ENCODE data around the gene UGT1A6.
"Not testable (repeated sequence)": the region's sequence is repeated elsewhere in the genome, so short reads cannot be mapped to it uniquely, and the experiment has no call there.

The UGT1A6 gene

DNA sequence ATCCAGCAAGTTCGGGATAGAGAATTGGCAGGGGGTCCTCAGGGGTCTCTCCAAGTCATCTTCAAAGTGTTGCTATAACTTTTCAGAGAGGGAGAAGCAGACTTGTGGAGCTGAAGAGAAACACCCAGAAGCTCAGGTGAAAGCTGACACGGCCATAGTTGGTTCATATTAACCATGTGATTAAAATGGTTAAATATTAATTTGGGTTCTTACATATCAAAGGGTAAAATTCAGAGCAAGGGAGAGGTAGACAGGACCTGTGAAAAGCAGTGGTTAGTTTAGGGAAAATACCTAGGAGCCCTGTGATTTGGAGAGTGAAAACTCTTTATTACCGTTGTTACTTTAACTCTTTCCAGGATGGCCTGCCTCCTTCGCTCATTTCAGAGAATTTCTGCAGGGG is at the start of gene UGT1A6:
Gene UGT1A6 (plus strand): TSS at position 243 of the 400 bp plus-strand sequence. CDS start 115 bp downstream, at position 358.
- no peak for DNase-seq (ENCODE audit: low spot score)

DNA sequence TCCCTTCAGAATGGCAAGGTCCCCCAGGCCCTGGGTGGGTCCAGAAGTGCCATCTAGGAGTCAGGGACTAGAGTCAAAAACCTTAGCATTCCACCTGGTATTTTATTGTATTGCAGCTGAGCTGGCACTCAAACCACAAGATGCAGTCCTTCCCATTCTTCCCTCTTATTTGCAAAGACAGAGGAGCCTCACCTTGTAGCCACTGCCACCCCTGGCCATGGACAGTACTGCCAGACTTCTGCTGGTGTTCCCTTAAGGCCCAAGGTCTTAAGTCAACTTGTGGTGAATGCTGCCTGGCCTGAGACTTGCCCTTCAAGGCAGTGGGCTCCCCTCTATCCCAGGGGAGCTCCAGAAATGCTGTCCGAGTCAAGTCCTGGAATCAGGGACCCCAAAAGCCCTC is 49.6 kb upstream of the UGT1A6 start:
- no peak for DNase-seq (ENCODE audit: low spot score)

DNA sequence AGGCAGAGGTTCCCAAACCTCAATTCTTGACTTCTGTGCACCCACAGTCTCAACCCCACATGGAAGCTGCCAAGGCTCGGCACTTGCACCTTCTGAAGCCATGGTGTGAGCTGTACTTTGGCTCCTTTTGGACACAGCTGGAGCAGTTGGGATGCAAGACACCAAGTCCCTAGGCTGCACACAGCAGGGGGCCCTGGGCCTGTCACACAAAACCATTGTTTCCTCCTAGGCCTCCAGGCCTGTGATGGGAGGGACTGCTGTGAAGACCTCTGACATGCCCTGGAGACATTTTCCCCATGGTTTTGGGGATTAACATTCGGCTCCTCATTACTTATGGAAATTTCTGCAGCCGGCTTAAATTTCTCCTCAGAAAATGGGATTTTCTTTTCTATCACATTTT is 46.7 kb upstream of the UGT1A6 start:
- DNase-seq (ENCODE audit: low spot score) = not testable (repeated sequence)

DNA sequence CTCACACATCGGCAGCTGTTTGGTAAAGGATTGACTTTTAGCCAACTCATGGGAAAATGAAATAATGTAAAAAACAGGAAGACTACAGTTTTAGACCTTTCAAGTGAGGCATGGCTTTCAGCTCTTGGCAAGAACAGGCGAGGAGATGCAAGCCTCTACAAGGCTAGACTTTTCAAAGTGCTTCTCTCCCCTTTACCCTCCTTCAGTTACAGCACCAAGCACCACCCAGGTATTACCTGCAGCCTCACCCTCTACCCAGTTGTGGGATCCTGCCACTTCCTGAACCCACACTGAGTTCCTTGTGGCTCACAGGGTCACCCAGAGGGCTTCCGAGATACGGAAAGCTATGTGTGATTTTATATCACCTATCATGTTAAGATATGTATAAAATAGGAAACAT is 41.7 kb upstream of the UGT1A6 start:
- DNase-seq (ENCODE audit: low spot score) = no peak

DNA sequence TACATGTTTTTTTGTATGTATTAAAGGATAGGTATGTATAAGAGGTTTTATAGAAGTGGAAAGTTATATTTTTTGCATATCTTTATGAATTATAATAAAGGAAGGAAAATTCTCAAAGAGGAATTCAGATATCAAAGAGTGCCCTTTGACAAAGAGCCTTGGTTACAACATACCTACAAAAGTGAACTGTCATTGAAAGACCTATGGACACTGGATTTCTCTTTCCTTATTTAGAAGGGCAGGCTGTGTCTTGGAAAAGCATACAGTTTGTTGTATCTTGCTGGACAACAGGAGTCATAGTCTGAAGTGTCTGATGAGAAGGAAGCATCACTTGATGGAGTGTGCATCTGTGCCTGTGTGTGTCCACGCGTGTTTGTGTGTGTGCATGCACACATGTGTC is 41.3 kb upstream of the UGT1A6 start:
- no peak for DNase-seq (ENCODE audit: low spot score)

DNA sequence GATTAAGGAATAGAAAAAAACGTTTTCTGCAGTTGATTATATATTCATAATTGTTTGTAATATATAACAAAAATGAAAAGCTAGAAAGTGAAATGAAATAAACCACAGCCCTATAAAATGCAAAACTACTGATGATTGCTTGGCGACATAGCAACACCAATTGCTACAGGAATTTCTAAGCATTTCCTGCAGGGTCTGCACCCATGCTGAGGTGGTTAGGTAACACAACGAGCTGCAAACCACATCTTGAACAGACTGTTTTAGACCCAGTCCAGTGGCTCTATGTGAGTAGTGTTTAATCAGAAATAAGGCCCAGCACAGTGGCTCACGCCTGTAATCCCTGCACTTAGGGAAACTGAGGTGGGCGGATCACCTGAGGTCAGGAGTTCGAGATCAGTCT is 38.2 kb upstream of the UGT1A6 start:
- no peak for DNase-seq (ENCODE audit: low spot score)

DNA sequence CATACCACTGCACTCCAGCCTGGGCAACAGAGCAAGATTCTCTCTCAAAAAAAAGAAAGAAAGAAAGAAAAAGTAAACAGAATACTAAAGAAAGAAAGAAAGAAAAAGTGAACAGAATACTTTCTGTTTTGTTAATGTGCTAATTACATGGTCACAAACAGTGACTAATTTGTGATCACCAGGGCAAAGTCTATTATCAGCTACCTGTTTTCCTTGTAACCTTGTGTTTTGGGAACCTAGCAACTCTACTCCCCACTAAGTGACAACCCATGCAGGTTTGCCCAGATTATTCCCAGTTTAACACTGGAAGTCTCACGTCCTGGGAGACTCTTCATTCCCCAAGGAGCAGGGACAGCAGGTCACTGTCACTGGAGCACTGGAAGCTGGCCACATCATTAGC is 37.6 kb upstream of the UGT1A6 start:
- DNase-seq (ENCODE audit: low spot score) = no peak

DNA sequence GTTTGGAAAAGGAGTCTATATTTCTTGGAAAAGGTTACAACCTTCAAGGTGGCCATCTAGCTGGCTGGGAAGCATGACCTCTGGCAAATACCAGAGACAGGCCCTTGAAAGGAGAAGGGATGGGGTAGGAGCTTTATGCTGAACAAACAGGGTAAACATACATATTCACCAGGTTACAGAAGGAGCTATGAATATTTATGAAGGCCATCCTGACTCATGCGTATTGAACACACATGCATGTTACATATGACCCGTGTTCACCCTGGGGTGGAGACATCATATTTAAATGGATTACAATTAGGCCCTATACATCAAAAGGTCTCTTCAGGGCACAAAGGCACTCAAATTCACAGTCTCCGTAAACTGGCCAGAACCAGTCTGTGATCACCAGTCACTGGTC is 36.7 kb upstream of the UGT1A6 start:
- DNase-seq (ENCODE audit: low spot score) = not testable (repeated sequence)

DNA sequence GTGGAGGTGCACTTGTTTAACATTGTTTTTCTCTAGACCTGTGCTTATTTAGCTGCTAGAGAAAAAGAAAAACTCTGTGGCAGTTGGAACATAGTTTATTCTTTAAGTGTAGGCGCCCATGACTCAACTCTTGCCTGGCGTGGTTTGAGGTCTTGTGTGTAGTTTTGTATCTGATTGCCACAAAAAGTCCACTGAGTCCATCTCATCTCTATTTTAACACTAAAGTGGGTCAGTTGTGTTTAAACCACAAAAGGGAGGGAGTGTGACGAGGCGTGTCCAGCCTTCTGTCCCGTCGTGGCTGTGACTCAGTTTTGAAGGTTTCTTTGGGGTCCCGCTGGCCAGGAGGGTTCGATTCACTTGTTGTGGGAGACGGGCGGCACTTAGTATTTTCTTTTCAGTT is 36.2 kb upstream of the UGT1A6 start:
- no peak for DNase-seq (ENCODE audit: low spot score)

DNA sequence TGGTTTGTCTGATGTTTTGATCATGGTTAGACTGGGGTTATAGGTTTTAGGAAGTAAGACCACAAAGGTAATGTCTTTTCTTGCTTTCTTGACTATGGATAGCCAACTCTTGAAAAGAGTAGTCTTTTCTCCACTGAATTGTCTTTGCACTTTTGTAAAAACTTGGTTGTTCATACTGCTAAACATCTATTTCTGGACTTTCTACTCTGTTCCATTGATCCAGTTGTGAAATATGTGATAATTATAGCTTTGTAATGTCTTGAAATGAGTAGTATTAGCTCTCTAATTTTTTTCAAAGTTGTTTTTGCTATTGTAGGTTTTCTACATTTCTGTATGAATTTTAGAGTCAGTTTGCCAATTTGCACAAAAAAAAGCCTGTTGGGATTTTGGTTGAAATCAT is 34.1 kb upstream of the UGT1A6 start:
- DNase-seq (ENCODE audit: low spot score) = no peak

DNA sequence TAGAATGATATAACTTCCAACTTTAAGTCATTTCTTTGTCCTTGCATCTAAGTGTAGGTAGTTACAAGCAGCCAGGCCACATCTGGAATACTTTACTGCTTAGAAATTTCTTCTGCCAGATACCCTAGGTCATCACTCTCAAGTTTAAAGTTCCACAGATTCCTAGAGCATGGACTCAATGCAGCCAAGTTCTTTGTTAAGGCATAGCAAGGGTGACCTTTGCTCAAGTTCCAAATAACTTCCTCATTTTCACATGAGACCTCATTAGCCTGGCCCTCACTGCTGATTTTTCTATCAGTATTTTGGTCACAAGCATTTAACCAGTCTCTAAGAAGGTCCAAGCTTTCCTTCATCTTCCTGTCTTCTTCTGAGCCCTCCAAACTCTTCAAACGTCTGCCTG is 28.8 kb upstream of the UGT1A6 start:
- DNase-seq (ENCODE audit: low spot score) = no peak

DNA sequence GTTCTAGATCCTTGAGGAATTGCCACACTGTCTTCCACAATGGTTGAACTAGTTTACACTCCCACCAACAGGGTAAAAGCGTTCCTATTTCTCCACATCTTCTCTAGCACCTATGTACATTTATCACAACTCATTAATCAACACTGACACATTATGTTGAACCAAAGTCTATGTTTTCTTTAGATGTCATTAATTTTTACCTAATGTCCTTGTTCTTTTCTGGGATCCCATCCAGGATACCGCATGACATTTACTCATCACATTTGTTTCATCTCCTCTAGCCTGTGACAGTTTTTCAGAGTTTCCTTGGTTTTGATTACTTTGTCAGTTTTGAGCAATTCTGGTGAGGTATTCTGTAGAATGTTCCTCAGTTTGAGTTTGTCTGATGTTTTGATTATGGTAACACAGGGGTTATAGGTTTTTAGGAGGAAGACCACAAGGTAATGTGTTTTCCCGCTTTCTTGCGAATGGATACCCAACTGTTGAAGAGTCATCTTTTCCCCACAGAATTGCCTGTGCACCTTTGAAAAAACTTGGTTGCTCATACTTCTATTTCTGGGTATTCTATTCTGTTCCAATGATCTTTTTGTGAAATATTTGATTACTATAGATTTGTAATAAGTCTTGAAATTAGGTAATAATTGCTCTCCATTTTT is 24.0 kb upstream of the UGT1A6 start:
- no peak for DNase-seq (ENCODE audit: low spot score)

DNA sequence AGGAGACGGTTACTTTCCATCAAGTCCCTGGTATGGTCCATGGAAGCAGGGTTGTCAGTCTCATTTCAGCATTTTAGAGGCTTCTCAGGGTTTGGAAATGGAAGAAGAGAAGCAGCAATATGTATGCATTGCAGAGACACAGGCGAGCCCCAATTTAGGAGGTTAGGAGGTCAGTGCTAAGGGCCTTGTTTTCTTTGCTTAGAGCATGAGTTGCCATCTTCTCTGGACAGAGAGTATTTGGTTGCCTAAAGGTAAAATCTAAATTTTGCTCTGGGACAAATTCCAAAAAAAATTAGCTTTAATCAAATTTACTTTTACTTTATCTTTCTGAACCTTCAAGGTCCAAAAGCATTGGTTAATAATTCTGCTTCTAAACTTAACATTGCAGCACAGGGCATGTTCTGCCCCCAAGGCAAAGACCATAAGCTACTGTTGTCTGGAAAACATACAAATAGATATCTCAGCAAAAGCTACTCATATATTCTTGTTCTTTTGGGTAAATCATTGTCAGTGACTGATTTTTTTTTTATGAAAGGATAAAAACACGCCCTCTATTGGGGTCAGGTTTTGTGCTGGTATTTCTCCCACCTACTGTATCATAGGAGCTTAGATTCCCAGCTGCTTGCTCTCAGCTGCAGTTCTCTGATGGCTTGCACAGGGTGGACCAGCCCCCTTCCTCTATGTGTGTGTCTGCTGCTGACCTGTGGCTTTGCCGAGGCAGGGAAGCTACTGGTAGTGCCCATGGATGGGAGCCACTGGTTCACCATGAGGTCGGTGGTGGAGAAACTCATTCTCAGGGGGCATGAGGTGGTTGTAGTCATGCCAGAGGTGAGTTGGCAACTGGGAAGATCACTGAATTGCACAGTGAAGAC is 21.2 kb upstream of the UGT1A6 start, which contains the start of gene UGT1A9:
Gene UGT1A9 (plus strand): TSS at position 609 of the 872 bp plus-strand sequence. CDS start 37 bp downstream, at position 646.
- DNase-seq (ENCODE audit: low spot score) = no peak

DNA sequence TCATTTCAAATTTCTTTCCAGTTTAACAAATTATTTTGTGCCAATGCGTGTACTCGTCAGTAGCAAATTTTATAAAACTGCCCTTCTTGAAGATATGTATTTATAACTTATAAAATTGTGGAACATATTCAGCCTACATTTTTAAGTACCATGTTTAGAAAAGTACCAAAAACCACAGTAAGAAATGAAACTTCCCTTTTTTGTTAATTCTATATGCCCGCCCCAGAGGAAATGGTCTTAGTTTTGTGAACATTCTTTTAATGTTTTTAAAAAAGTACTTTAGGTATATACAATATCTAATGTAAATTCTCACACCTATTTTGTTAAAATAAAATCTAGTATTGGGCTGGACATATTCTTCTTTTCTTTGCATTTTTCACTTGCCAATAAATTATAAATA is 19.8 kb upstream of the UGT1A6 start:
- no peak for DNase-seq (ENCODE audit: low spot score)

DNA sequence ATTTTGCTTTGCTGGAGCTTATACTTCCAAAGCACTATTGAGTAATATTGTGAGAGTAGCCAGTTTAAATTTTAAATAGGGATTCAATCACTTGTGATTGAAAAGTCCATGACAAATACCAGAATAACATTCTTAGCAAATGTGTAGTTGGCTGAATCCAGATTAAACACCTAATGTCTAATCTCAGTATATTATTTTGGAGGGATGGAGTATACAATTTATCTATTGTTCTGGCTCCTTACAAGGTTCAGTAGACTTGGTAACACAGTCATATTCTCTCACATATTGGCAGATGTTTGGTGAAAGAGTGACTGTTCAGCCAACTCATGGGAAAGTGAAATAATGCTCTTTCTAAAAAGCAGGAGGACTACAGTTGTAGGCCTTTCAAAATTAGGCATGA is 18.8 kb upstream of the UGT1A6 start:
- no peak for DNase-seq (ENCODE audit: low spot score)

DNA sequence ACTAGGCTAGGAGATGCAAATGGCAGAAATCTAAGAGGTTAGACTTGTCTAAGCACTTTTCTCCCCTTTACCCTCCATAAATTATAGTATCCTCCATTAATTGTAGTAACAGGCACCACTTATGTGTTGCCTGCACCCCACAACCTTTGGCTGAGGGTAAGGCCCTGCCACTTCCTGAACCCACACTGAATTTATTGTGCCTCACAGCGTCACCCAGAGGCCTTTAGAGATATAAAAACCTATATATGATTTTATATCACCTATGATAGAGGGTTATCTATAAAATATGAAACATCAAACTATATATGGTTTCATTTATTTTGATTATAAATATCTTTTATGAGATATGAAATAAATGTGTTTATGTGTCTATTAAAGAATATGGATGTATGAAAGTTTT is 18.4 kb upstream of the UGT1A6 start:
- DNase-seq (ENCODE audit: low spot score) = no peak

DNA sequence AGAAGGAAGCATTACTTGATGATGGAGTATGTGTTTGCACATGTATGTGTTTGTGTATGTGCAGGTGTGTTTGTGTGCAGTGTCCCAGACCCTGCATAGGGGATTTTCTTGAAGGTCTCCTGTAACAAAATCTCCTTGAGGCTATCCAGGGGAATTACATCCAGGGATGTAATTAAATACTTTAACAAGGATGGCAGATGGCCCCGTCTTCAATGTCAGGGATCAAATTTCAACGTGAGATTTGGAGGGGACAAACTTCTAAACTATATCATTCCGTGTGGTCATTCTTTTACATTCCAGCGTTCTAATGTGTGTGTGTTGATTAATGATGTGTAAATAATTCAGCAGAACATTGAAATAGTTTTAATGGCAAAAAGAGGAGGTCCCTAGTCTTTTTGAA is 17.7 kb upstream of the UGT1A6 start:
- DNase-seq (ENCODE audit: low spot score) = no peak

DNA sequence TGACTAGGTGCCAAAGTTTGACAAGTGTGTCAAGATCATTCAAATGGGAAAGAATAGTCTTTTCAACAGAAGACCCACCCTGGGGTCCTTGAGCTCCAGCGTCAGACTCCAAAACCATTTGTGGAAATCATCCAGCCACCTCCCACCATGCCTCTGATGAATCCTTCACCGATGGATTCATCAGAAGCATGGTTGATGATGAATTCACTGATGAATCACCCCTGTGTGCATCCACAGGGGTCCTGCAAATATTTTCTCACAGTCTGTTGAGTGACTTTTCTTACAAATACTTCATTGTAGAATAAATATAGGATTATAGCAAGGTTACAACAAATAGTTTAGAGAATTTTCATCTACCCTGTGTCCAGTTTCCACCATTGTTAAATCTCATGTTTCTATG is 16.6 kb upstream of the UGT1A6 start:
- no peak for DNase-seq (ENCODE audit: low spot score)

DNA sequence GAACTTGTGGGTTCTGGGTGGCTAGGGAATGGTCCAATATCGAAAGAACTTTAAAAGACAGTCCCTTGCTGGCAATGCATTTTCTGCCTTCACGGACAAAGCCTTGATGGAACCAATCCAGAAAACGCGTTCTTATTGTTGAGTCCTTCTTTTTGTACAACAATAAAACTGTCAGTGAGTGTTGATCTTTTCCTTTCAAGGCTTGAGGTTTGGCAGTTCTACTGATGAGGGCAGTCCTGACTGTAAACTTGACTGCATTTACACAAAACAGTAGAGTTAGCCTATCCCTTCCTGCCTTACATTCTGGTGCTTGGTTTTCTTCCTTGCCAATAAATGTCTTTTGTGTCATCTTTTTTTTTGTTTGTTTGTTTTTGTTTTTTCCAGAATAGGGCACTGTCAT is 13.5 kb upstream of the UGT1A6 start:
- no peak for DNase-seq (ENCODE audit: low spot score)

DNA sequence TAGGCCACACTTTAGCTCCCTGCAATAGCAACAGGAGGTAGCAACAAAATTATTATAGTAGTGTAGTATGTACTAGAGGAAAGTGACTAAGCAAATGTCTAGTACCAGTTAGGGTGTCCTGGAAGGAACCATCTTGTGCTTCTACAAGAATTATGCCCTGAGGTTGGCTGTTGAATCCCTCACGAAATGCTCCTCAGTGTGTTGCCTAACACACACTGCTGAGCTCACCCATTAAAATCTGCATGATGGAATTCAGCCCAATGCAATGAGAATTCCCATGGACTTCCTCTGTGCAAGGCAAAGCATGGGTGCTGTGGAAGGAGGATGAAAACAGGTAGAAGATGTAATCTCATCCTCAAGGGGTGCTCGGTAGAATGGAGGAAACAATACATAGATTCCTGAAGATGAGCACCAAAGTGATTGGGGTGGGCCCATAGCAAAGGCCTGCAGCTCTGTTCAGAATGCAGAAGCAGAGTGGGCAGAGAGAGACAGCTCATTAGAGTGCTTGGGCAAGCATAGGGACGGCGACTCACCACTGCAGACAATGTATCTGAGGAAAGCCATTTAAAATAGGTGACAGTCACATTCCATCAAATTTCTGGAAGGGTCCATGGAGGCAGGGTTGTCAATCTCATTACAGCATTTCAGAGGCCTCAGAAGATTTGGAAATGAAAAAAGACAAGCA is 12.2 kb upstream of the UGT1A6 start:
- DNase-seq (ENCODE audit: low spot score) = no peak

DNA sequence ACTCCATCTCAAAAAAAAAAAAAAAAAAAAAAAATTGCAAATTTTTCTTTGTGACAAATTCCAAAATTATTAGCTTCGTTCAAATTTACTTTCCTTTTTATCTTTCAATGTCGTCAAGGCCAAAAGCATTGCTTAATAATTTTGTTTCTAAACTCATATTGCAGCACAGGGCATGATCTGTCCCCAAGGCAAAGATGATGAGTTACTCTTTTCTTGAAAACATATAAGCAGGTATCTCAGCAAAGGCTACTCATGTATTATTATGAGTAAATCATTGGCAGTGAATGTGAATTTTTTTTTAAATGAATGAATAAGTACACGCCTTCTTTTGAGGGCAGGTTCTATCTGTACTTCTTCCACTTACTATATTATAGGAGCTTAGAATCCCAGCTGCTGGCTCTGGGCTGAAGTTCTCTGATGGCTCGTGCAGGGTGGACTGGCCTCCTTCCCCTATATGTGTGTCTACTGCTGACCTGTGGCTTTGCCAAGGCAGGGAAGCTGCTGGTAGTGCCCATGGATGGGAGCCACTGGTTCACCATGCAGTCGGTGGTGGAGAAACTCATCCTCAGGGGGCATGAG is 11.1 kb upstream of the UGT1A6 start, which contains the start of gene UGT1A7:
Gene UGT1A7 (plus strand): TSS at position 381 of the 579 bp plus-strand sequence. CDS start 37 bp downstream, at position 418.
- no peak for DNase-seq (ENCODE audit: low spot score)

DNA sequence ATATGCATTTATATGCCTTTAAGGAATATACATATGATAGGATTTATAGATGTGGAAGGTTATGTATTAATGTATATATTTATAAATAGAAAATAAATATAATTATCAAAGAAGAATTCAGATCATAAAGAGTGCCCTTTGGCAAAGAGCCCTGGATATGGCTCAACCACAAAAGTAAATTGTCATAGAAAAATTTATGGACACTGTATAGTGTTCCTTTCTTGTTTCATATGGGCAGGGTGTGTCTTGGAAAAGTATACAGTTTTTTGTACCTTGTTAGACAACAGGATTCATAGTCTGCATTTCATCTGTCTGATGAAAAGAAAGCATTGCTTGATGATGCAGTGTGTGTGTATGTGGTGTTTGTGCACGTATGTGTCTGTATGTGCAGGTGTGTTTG is 8.1 kb upstream of the UGT1A6 start:
- no peak for DNase-seq (ENCODE audit: low spot score)

All from AG08395 (cell line).